Upper lobe of right lung (tissue), 1 donor: ENCODE measurements around the gene HECTD4. TPM values are rescaled to one million over a fixed set of nuclear protein-coding genes. Genes with fewer than 3 reads are reported as not detected.
"Not testable (repeated sequence)": the region's sequence is repeated elsewhere in the genome, so short reads cannot be mapped to it uniquely, and the experiment has no call there.

ENCODE experiments used
- ATAC-seq: fragments of 200-7000 bp; cut with Tn5 transposase; one replicate; pipeline ENCODE4 v1.9.1; 2020; ENCODE audit warnings: mild to moderate bottlenecking, moderate library complexity
- DNase-seq: peaks from one replicate; pipeline ENCODE4 v3.0.0-alpha.2; 2020
- H3K27ac ChIP-seq: fragments of 200-600 bp; one replicate; pipeline ENCODE4 v1.8.0; 2022
- H3K27me3 ChIP-seq: fragments of 200-600 bp; one replicate; pipeline ENCODE4 v1.8.0; 2022; ENCODE audit warnings: mild to moderate bottlenecking
- H3K36me3 ChIP-seq: fragments of 200-600 bp; one replicate; pipeline ENCODE4 v1.8.0; 2022
- H3K4me1 ChIP-seq: fragments of 200-600 bp; one replicate; pipeline ENCODE4 v1.8.0; 2022
- H3K4me3 ChIP-seq: fragments of 200-600 bp; one replicate; pipeline ENCODE4 v1.8.0; 2022; ENCODE audit warnings: mild to moderate bottlenecking
- H3K9me3 ChIP-seq: fragments of 200-600 bp; one replicate; pipeline ENCODE4 v1.8.0; 2022
- CTCF ChIP-seq: fragments of 200-600 bp; IDR thresholded peaks from one replicate; pipeline ENCODE4 v1.8.0; 2022; ENCODE audit warnings: antibody characterized with exemption
- intact Hi-C: fragments of 100-400 bp; cut with DNase I; formaldehyde crosslinking; loops from one replicate; pipeline ENCODE4 v1.11.0; 2022
- total RNA-seq: library from RNA; stranded (reverse); fragmentation: NEBNext Ultra II Directional; extraction: Animal tissue kit (Norgen Biotek cat#: 25700); gene quantifications from one replicate; pipeline ENCODE4 v1.2.1, GENCODE V29; 2021
- donor health status: DM: no; HTN: yes; CAD: no; lungs with severe emphysema.

Gene HECTD4
- total RNA-seq, 1 donor from 2014 or later = 54.7 TPM

GRCh38 chr12:112409064-112409905, 27.1 kb upstream of the HECTD4 start, which contains the start of gene RPL6:
TSS of gene RPL6 (minus strand) at chr12:112409605. CDS start at chr12:112408656, 949 bp downstream.
- intact Hi-C loops = no loop called here
- H3K9me3 ChIP-seq = no peaks in the 10 kb centered on the region
- ATAC-seq (peak; percentile 95), DNase-seq (peak; percentile 85)
- H3K36me3 ChIP-seq = peaks cover 40% of the 10 kb centered on the region
- peak within 1 kb of the TSS; percentile 91 for H3K27ac ChIP-seq
- H3K27me3 ChIP-seq = no peaks in the 10 kb centered on the region
- no peak for TF ChIP-seq CTCF
- H3K4me1 ChIP-seq = peaks cover 20% of the 10 kb centered on the region
- H3K4me3 ChIP-seq = peak within 1 kb of the TSS; percentile 78

- Histone ChIP-seq H3K4me3 (peak overlapping the region; percentile 78), H3K36me3 (peaks cover 45% of the 10 kb centered on the region), H3K27ac (peak overlapping the region; percentile 91), H3K27me3 (no peaks in the 10 kb centered on the region), H3K9me3 (no peaks in the 10 kb centered on the region), H3K4me1 (peaks cover 20% of the 10 kb centered on the region)
- ATAC-seq (no peak), DNase-seq (no peak)
- intact Hi-C loops = no loop called here
- TF ChIP-seq CTCF = no peak
Observed at GRCh38 chr12:112408621-112409020, 26.4 kb upstream of the HECTD4 start.

- ATAC-seq, H3K4me3 ChIP-seq: not testable (repeated sequence)
Observed at GRCh38 chr12:112407683-112408082, 25.5 kb upstream of the HECTD4 start.

GRCh38 chr12:112406519-112407488, 24.6 kb upstream of the HECTD4 start:
- TF ChIP-seq CTCF = no peak
- ATAC-seq (no peak), DNase-seq (no peak)
- H3K27me3 ChIP-seq = no peaks in the 10 kb centered on the region
- peaks cover 20% of the 10 kb centered on the region for H3K4me1 ChIP-seq
- H3K9me3 ChIP-seq = no peaks in the 10 kb centered on the region
- no peak overlapping the region for H3K4me3 ChIP-seq
- H3K36me3 ChIP-seq = peaks cover 45% of the 10 kb centered on the region
- H3K27ac ChIP-seq = no peak overlapping the region
- intact Hi-C loops = no loop called here

More at GRCh38 chr12:112407683-112408082, 25.5 kb upstream of the HECTD4 start:
- H3K27ac ChIP-seq, intact Hi-C loops, H3K9me3 ChIP-seq, DNase-seq, H3K27me3 ChIP-seq: not testable (repeated sequence)
- H3K36me3 ChIP-seq = peaks cover 45% of the 10 kb centered on the region
- peaks cover 20% of the 10 kb centered on the region for H3K4me1 ChIP-seq

GRCh38 chr12:112401903-112402498, 19.8 kb upstream of the HECTD4 start:
- no peak for DNase-seq
- no peak for ATAC-seq
- H3K27me3 ChIP-seq = no peaks in the 10 kb centered on the region
- no peak overlapping the region for H3K4me3 ChIP-seq
- no peaks in the 10 kb centered on the region for H3K9me3 ChIP-seq
- no peak overlapping the region for H3K27ac ChIP-seq
- intact Hi-C loops = no loop called here
- H3K36me3 ChIP-seq = peaks cover 32% of the 10 kb centered on the region
- no peak for TF ChIP-seq CTCF
- H3K4me1 ChIP-seq = peaks cover 2% of the 10 kb centered on the region
